ENCODE results near the gene SMC5. TPM values are rescaled to one million over a fixed set of nuclear protein-coding genes. Genes with fewer than 3 reads are reported as not detected.
A peak's percentile ranks its signal among the peaks of the same experiment; 100 is the strongest.

Gene SMC5
- total and polyA plus RNA-seq, 2 of the 8 experiments (the other 6 are each of a cell fraction or from before 2014, with no cell fraction given), result 4.5 to 22.6 TPM

DNA sequence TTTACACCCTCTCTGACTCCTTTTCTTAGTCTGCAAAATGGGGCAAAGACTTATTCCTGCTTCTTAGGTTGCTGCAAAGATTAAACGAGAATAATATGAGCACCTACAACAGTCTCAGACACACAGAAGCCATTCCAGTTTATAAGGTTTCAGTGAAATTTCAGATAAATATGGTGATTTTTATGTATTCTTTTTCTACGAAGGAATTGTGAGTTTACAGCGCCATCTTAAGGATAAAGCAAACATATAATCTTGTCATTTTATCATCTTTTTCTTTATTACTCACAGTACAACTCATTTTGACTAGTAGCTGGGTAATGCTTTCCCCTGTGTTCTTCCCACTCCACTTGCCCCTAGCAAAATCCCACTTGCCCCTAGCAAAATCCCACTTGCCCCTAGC is 29.2 kb upstream of the SMC5 start:
- Histone ChIP-seq H3K4me2 (ENCODE audit: insufficient read depth in 1 of 2, low read depth in 2 of 2, low read length in 2 of 2) (no peak overlapping the region), H3K79me2 (ENCODE audit: control insufficient read depth in 1 of 2, insufficient read depth in 2 of 2, low read length in 2 of 2) (no peaks in the 10 kb centered on the region), H2BK15ac (ENCODE audit: low read length) (no peak overlapping the region), H3K56ac (replicated peaks; ENCODE audit: insufficient read length, low read depth, low read length) (no peak overlapping the region), H3K4me1 (replicated peaks in 1 of 4; ENCODE audit: control insufficient read depth in 3 of 4, insufficient read depth in 4 of 4, low read length in 3 of 4) (no peaks in the 10 kb centered on the region), H2BK12ac (ENCODE audit: low read depth, low read length) (no peak overlapping the region), H2AK5ac (ENCODE audit: low read depth, low read length) (no peak overlapping the region), H2BK5ac (ENCODE audit: low read depth, low read length) (no peak overlapping the region), H3K14ac (ENCODE audit: insufficient read length) (no peak overlapping the region), H3K4ac (replicated peaks; ENCODE audit: insufficient read length, low read depth, low read length) (no peak overlapping the region), H2BK120ac (replicated peaks; ENCODE audit: low read depth, low read length) (no peak overlapping the region), H3K27ac (ENCODE audit: low read depth, low read length) (no peak overlapping the region), H4K91ac (replicated peaks; ENCODE audit: insufficient read length, low read length) (no peak overlapping the region), H2BK20ac (ENCODE audit: low read length) (no peak overlapping the region), H3K79me1 (ENCODE audit: low read depth, low read length) (no peaks in the 10 kb centered on the region), H4K5ac (ENCODE audit: insufficient read length, low read depth, low read length) (no peak overlapping the region), H3K9ac (replicated peaks in 1 of 4; ENCODE audit: extremely low read depth in 1 of 4, low read depth in 3 of 4, low read length in 3 of 4) (no peak overlapping the region), H3K23me2 (ENCODE audit: low read depth, low read length) (no peaks in the 10 kb centered on the region), H4K8ac (ENCODE audit: extremely low read depth, insufficient read depth, low read length) (no peak overlapping the region), H2AFZ (ENCODE audit: low read length) (no peak overlapping the region), H3K36me3 (ENCODE audit: control insufficient read depth in 2 of 4, insufficient read depth in 4 of 4, low read length in 3 of 4) (no peaks in the 10 kb centered on the region), H4K20me1 (replicated peaks in 1 of 2; ENCODE audit: control insufficient read depth in 1 of 2, insufficient read depth in 2 of 2, low read length in 2 of 2) (no peaks in the 10 kb centered on the region), H3K23ac (ENCODE audit: insufficient read length) (no peak overlapping the region), H3K27me3 (replicated peaks in 1 of 4; ENCODE audit: control insufficient read depth in 3 of 4, extremely low read depth in 1 of 4, insufficient read depth in 3 of 4, low read length in 3 of 4) (no peaks in the 10 kb centered on the region), H3K4me3 (ENCODE audit: extremely low read depth in 1 of 4, insufficient read depth in 2 of 4, low read depth in 3 of 4, low read length in 4 of 4) (no peak overlapping the region), H3K9me3 (ENCODE audit: insufficient read depth in 2 of 2, low read depth in 1 of 2, low read length in 1 of 2) (peaks cover 0 to 5% of the 10 kb centered on the region in 2 experiments; a peak in 1 of 4 replicates), H3K18ac (ENCODE audit: extremely low read depth, low read length) (no peak overlapping the region)
- CTCF ChIA-PET (ENCODE audit: partially characterized antibody), result interaction anchor here (0.7 to 5.3 kb wide), 23 partner anchors 12 to 1085 kb away, joined by 3 to 47 read pairs (median 4); partner anchors contain the start of gene MAMDC2
- 24% methylated on average over 3 of the region's 3 CpGs; no CpG with 5 or more reads in 1 of the 2 experiments for WGBS, 2 experiments (ENCODE audit: extremely low coverage in 1 of 2, insufficient coverage in 1 of 2, insufficient read length in 1 of 2, insufficient replicate concordance in 2 of 2, low coverage in 1 of 2, low lambda C conversion rate in 2 of 2, missing lambda C conversion rate in 1 of 2)
- POLR2A ChIA-PET (ENCODE audit: partially characterized antibody), result interaction anchor here (0.7 kb wide), 1 partner anchor 148 kb away, joined by 4 read pairs; no protein-coding TSS in a partner anchor
- no peak for DNase-seq (ENCODE audit: low read depth in 1 of 2, low spot score in 2 of 2)
- FAIRE-seq, result peak; percentile 57
- TF ChIP-seq, protein P1, sequence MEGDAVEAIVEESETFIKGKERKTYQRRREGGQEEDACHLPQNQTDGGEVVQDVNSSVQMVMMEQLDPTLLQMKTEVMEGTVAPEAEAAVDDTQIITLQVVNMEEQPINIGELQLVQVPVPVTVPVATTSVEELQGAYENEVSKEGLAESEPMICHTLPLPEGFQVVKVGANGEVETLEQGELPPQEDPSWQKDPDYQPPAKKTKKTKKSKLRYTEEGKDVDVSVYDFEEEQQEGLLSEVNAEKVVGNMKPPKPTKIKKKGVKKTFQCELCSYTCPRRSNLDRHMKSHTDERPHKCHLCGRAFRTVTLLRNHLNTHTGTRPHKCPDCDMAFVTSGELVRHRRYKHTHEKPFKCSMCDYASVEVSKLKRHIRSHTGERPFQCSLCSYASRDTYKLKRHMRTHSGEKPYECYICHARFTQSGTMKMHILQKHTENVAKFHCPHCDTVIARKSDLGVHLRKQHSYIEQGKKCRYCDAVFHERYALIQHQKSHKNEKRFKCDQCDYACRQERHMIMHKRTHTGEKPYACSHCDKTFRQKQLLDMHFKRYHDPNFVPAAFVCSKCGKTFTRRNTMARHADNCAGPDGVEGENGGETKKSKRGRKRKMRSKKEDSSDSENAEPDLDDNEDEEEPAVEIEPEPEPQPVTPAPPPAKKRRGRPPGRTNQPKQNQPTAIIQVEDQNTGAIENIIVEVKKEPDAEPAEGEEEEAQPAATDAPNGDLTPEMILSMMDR (IDR thresholded peaks at IDR 0.05; ENCODE audit: control extremely low read depth in 1 of 3, insufficient read depth in 1 of 3, low read depth in 1 of 3, low read length in 3 of 3), result peak in 2 of 3 experiments; percentile 15 to 39; a peak in 2 of 4 replicates
- TF ChIP-seq RAD21 (IDR thresholded peaks at IDR 0.05 in 1 of 2, conservative IDR thresholded peaks at IDR 0.05 in 1 of 2; ENCODE audit: low read depth in 2 of 2, low read length in 2 of 2) (peak in 1 of 2 experiments; percentile 68), TAF1 (IDR thresholded peaks at IDR 0.05; ENCODE audit: low read depth, low read length) (no peak)
